ENCODE measurements around the gene CFHR2. TPM values are rescaled to one million over a fixed set of nuclear protein-coding genes. Genes with fewer than 3 reads are reported as not detected.
"Not testable (repeated sequence)": the region's sequence is repeated elsewhere in the genome, so short reads cannot be mapped to it uniquely, and the experiment has no call there.

Gene CFHR2
- not detected in 2 replicates for total RNA-seq (2014; rRNA removed; shearing (Covaris generic))

GRCh38 chr1:196943568-196943967 lies at the start of gene CFHR2:
CFHR2 (plus strand) TSS chr1:196943738; CDS start chr1:196943881, 143 bp downstream.
- not testable (repeated sequence) for H3K36me3 ChIP-seq; H3K27ac ChIP-seq; H3K4me1 ChIP-seq (replicated peaks); H3K27me3 ChIP-seq (replicated peaks); H3K4me3 ChIP-seq; DNase-seq (ENCODE audit: low read depth in 1 of 2, low spot score in 2 of 2); H3K9me3 ChIP-seq (replicated peaks)

DNA sequence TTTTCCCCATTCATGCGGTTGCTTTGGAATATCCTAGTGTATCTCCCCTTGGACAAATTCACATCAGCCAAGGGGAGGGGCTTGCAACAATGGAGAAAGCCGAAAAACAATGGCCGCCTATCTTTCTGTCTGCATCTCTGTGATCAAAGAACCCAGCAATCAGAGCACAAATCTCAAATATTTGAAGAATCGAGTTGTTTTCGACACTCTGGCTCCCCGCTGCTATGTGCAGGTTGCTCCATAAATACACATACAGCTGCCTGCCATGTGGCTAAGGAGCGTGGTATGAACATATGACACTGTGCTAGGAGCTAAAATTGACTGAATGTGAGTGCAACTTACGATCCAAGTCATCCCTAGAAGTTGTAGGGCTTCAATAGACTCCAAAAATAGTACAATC lies 47.2 kb upstream of the CFHR2 start:
- no peaks in the 10 kb centered on the region for H3K4me1 ChIP-seq (replicated peaks)
- H3K36me3 ChIP-seq, result no peaks in the 10 kb centered on the region
- H3K9me3 ChIP-seq (replicated peaks), result no peaks in the 10 kb centered on the region
- DNase-seq (ENCODE audit: low read depth in 1 of 2, low spot score in 2 of 2), result no peak
- H3K27me3 ChIP-seq (replicated peaks), result no peaks in the 10 kb centered on the region
- no peak overlapping the region for H3K27ac ChIP-seq
- H3K4me3 ChIP-seq, result no peak overlapping the region

DNA sequence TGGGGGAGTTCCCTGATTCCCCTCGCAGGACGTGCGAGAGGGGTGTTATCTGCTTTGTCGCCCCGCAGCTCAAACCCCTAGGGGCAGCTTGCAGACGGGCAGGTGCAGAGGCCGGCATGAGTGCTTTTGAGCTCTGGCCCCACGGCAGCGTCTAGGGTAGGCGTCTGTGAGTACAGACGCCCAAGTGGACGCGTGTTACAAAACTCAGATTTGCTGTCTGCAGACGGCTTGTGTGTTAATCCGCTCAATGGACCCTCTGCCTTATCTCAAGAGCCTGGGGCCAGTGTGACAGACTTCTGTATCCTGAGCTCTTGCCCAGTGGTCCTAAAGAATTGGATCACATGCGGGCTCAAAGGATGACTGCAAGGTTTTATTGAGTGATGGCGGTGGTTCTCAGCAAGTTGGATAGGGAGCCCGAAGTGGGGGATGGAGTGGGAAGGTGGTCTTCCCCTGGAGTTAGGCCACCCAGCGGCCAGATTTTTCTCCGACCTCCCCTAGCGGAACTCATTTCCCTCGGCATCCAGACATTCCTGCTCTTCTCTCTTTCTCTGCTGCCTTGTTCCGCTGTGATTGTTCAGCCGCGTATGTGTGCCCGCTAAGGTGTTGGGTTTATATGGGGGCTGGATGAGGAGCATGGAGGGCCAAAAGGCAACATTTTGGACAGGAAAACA lies 46.2 kb upstream of the CFHR2 start:
- H3K36me3 ChIP-seq, result no peaks in the 10 kb centered on the region
- H3K4me1 ChIP-seq (replicated peaks), result no peaks in the 10 kb centered on the region
- H3K9me3 ChIP-seq (replicated peaks), result no peaks in the 10 kb centered on the region
- no peak overlapping the region for H3K27ac ChIP-seq
- no peak for DNase-seq (ENCODE audit: low read depth in 1 of 2, low spot score in 2 of 2)
- no peaks in the 10 kb centered on the region for H3K27me3 ChIP-seq (replicated peaks)
- no peak overlapping the region for H3K4me3 ChIP-seq

DNA sequence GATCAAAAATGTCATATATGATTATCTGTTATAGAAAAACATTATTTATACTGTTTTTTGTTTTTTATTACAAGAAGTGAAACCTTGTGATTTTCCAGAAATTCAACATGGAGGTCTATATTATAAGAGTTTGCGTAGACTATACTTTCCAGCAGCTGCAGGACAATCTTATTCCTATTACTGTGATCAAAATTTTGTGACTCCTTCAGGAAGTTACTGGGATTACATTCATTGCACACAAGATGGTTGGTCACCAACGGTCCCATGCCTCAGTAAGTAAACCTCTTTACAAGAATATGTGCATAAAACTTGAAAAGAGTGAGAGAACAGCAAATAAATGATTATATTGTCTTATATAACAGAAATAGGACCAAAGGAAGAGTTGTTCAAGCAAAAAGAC lies 41.2 kb upstream of the CFHR2 start:
- Histone ChIP-seq H3K4me1 (replicated peaks) (no peaks in the 10 kb centered on the region), H3K9me3 (replicated peaks) (no peaks in the 10 kb centered on the region), H3K27me3 (replicated peaks) (no peaks in the 10 kb centered on the region), H3K4me3 (no peak overlapping the region), H3K27ac (no peak overlapping the region), H3K36me3 (no peaks in the 10 kb centered on the region)
- no peak for DNase-seq (ENCODE audit: low read depth in 1 of 2, low spot score in 2 of 2)

GRCh38 chr1:196910215-196910614 lies 33.3 kb upstream of the CFHR2 start:
- H3K4me1 ChIP-seq (replicated peaks), result no peaks in the 10 kb centered on the region
- no peaks in the 10 kb centered on the region for H3K27me3 ChIP-seq (replicated peaks)
- no peaks in the 10 kb centered on the region for H3K36me3 ChIP-seq
- H3K4me3 ChIP-seq, result no peak overlapping the region
- DNase-seq (ENCODE audit: low read depth in 1 of 2, low spot score in 2 of 2), result no peak
- no peaks in the 10 kb centered on the region for H3K9me3 ChIP-seq (replicated peaks)
- H3K27ac ChIP-seq, result no peak overlapping the region

GRCh38 chr1:196912283-196912682 lies 31.3 kb upstream of the CFHR2 start:
- H3K36me3 ChIP-seq; H3K27ac ChIP-seq; DNase-seq (ENCODE audit: low read depth in 1 of 2, low spot score in 2 of 2); H3K4me3 ChIP-seq; H3K4me1 ChIP-seq (replicated peaks); H3K9me3 ChIP-seq (replicated peaks); H3K27me3 ChIP-seq (replicated peaks): not testable (repeated sequence)

DNA sequence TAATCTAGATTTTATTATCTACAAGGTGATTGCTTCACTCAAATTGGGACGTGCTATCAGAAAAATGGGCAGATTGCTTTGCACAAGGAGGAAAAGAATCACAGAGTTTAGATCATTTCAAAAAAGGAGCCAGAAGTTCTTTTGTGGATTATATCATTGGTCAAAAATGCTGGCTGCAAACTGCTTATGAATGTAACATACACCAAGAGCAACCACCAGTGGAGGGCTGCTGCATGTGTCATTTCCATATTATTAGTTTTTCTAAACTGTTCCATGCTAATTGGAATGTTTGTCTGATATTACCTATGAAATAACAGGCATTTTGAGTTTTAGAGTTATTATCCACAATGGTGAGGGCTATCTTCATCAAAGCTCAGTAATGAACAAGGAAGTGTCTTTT lies 16.7 kb upstream of the CFHR2 start:
- H3K4me3 ChIP-seq; H3K4me1 ChIP-seq (replicated peaks); H3K9me3 ChIP-seq (replicated peaks); H3K27me3 ChIP-seq (replicated peaks); DNase-seq (ENCODE audit: low read depth in 1 of 2, low spot score in 2 of 2); H3K27ac ChIP-seq; H3K36me3 ChIP-seq: not testable (repeated sequence)

- H3K9me3 ChIP-seq (replicated peaks); H3K36me3 ChIP-seq: not testable (repeated sequence)
Observed at GRCh38 chr1:196932853-196933252, 10.7 kb upstream of the CFHR2 start.

DNA sequence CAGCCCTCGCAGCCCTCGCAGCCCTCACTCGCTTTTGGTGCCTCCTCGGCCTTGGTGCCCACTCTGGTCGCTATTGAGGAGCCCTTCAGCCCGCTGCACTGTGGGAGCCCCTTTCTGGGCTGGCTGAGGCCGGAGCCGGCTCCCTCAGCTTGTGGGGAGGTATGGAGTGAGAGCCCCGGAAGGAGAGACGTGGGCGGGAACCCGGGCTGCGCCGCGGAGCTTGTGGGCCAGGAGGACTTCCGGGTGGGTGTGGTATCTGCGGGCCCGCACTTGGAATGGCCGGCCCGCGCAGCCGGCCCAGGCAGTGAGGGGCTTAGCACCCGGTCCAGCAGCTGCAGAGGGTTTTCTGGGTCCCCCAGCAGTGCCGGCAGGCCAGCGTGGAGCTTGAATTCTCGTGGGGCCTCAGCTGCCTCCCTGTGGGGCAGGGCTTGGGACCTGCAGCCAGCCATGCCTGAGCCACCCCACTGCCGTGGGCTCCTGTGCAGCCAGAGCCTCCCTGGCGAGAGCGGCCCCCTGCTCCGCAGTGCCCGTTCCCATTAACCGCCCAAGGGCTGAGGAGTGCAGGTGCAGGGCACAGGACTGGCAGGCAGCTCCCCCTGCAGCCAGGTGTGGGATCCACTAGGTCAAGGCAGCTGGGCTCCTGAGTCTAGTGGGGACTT lies 9.9 kb upstream of the CFHR2 start:
- no peaks in the 10 kb centered on the region for H3K36me3 ChIP-seq
- H3K9me3 ChIP-seq (replicated peaks), result no peaks in the 10 kb centered on the region
- DNase-seq (ENCODE audit: low read depth in 1 of 2, low spot score in 2 of 2), result no peak
- no peak overlapping the region for H3K27ac ChIP-seq
- no peak overlapping the region for H3K4me3 ChIP-seq
- no peaks in the 10 kb centered on the region for H3K27me3 ChIP-seq (replicated peaks)
- no peaks in the 10 kb centered on the region for H3K4me1 ChIP-seq (replicated peaks)

More at GRCh38 chr1:196932853-196933252, 10.7 kb upstream of the CFHR2 start:
- DNase-seq (ENCODE audit: low read depth in 1 of 2, low spot score in 2 of 2); H3K27ac ChIP-seq; H3K4me1 ChIP-seq (replicated peaks); H3K27me3 ChIP-seq (replicated peaks); H3K4me3 ChIP-seq: not testable (repeated sequence)

GRCh38 chr1:196941474-196941873 lies 2.1 kb upstream of the CFHR2 start:
- not testable (repeated sequence) for H3K4me3 ChIP-seq; H3K9me3 ChIP-seq (replicated peaks); H3K27ac ChIP-seq; DNase-seq (ENCODE audit: low read depth in 1 of 2, low spot score in 2 of 2); H3K27me3 ChIP-seq (replicated peaks); H3K36me3 ChIP-seq; H3K4me1 ChIP-seq (replicated peaks)

GRCh38 chr1:196951711-196952394 lies 8.3 kb downstream of the CFHR2 start:
- H3K9me3 ChIP-seq (replicated peaks), result no peaks in the 10 kb centered on the region
- H3K27me3 ChIP-seq (replicated peaks), result no peaks in the 10 kb centered on the region
- H3K36me3 ChIP-seq, result no peaks in the 10 kb centered on the region
- DNase-seq (ENCODE audit: low read depth in 1 of 2, low spot score in 2 of 2), result no peak
- H3K4me1 ChIP-seq (replicated peaks), result no peaks in the 10 kb centered on the region
- H3K4me3 ChIP-seq, result no peak overlapping the region
- no peak overlapping the region for H3K27ac ChIP-seq

- H3K27ac ChIP-seq, result no peak overlapping the region
- H3K9me3 ChIP-seq (replicated peaks), result no peaks in the 10 kb centered on the region
- no peak overlapping the region for H3K4me3 ChIP-seq
- no peak for DNase-seq (ENCODE audit: low read depth in 1 of 2, low spot score in 2 of 2)
- no peaks in the 10 kb centered on the region for H3K4me1 ChIP-seq (replicated peaks)
- H3K27me3 ChIP-seq (replicated peaks), result no peaks in the 10 kb centered on the region
- no peaks in the 10 kb centered on the region for H3K36me3 ChIP-seq
Observed at GRCh38 chr1:196954778-196955177, 11.2 kb downstream of the CFHR2 start.

- no peaks in the 10 kb centered on the region for H3K4me1 ChIP-seq (replicated peaks)
- H3K36me3 ChIP-seq, result no peaks in the 10 kb centered on the region
Observed at GRCh38 chr1:196955926-196956325, 12.4 kb downstream of the CFHR2 start.

GRCh38 chr1:196960854-196961253 lies 17.3 kb downstream of the CFHR2 start:
- Histone ChIP-seq H3K9me3 (replicated peaks) (no peaks in the 10 kb centered on the region), H3K36me3 (no peaks in the 10 kb centered on the region), H3K4me1 (replicated peaks) (no peaks in the 10 kb centered on the region), H3K27me3 (replicated peaks) (no peaks in the 10 kb centered on the region), H3K4me3 (no peak overlapping the region), H3K27ac (no peak overlapping the region)
- no peak for DNase-seq (ENCODE audit: low read depth in 1 of 2, low spot score in 2 of 2)

More at GRCh38 chr1:196955926-196956325, 12.4 kb downstream of the CFHR2 start:
- no peaks in the 10 kb centered on the region for H3K27me3 ChIP-seq (replicated peaks)
- no peak overlapping the region for H3K4me3 ChIP-seq
- no peak overlapping the region for H3K27ac ChIP-seq
- no peak for DNase-seq (ENCODE audit: low read depth in 1 of 2, low spot score in 2 of 2)
- no peaks in the 10 kb centered on the region for H3K9me3 ChIP-seq (replicated peaks)

All from SJSA1 (cell line).